TTC549 (cell line): ENCODE data around the gene NPY2R.

Experiments used
- FAIRE-seq: peaks from 2 replicates; lab custom pipeline; 2012; peaks lifted over from hg19 to GRCh38; lab: Jason Lieb, UNC

The NPY2R gene

DNA sequence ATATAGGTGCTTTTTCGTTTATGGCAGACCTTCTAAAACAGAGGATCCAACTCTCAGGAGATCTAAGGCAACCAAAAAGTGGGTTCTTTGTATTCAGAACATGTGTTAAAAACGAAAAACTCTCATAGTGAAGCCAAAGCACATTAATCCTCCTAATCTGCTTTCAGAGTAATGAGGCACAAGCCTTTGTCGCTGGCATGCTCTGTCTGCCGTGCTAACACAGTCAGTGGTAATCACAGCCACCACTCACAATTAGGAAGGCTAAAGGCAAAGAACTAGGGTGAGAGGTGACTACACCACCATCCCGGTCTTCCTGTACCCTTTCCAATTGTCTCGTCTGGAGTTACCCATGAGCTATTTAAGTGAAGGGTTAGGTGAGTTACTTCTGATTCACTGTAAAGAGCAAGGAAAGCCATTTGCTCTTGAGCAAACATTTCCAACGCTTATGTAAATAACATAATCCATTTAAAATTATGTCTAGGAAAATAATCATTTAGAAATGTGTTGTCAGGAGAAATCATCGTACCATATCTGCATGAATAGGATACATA lies 40.7 kb downstream of the NPY2R start:
- FAIRE-seq, result no peak

GRCh38 chr4:155252327-155252726 lies 43.9 kb downstream of the NPY2R start:
- no peak for FAIRE-seq

DNA sequence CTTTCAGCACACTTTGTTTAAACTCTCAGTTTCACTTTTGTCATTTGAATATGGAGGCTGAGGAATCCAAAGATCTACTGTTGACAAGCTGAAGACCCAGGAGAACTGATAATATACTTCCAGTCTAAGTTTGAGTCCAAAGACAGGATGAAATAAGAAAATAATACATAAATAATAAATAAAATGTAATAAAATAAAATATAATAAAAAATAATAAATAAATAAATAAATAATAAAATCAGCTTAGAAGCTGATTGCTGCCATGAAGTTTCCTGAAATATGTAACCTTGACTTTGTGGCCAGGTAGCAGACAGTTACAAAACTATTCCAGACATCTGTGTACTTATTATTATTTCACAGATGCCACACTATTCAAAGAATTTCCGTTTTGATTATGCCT lies 55.0 kb downstream of the NPY2R start:
- no peak for FAIRE-seq

GRCh38 chr4:155265113-155265512 lies 56.7 kb downstream of the NPY2R start:
- FAIRE-seq, result no peak
